OCI-M1 (cell line): ENCODE data around the gene MRGPRG.
"Not testable (repeated sequence)": the region's sequence is repeated elsewhere in the genome, so short reads cannot be mapped to it uniquely, and the experiment has no call there.

ENCODE experiments used
- DNase-seq: peaks from one replicate; lab custom pipeline; 2025; lab: John Stamatoyannopoulos, UW

MRGPRG gene

DNA sequence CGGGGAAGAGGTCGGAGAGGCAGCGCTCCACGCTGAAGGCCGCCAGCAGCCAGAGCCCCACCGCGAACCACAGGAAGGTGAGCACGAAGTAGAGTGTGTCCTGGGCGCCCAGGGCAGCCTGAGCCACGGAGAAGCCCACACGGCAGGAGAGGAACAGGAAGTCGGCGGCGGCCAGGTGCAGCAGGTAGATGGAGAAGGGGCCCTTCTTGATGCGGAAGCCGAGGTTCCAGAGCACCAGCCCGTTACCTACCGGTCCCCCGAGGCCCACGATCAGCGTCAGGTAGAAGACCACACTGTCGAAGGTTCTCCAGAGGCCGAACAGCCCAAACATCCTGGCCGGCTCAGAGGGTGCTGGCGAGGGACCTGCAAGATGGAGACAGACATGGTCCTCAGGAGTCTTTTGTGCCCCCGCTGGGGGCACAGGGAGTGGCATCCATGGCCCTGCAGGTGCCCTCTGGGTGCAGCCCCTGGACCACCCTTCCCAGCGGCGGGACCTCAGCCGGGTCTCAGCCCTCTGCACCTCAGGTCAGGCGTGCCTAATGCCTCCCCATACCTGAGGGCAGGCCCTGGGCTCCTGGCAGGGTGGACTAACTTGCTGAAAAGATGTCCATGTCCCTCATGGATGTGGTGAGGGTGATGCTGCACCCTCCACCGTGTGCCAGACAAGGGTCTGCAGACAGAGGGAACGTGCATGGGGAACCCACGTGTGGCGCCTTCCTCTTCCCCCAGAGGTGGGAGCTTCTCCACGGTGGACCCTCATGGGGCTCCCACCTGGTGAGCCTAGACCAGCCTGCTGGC, at the start of gene MRGPRG:
Gene MRGPRG (minus strand): TSS at position 331 of the 798 bp plus-strand sequence. CDS start 0 bp downstream, at position 331.
- DNase-seq: no peak

DNA sequence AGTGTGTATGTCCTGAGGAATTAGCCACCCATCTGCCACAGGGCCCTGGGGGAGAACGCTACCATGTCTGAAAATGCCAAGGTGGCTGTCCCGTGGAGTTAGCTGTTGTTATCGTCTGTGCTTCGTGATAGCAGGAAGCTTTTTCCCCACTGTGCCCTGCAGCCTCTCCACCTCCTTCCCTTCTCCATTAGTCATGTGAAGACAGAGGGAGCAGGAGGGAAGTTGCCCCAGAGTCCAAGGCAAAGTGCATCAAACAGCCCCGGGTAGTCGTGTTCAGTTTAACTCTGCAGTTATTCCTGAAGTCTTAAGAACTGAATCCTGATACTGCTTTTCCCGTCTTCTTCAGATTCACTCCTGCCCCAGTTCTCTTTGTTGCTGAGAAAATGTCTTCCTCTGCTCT, 43.9 kb upstream of the MRGPRG start:
- DNase-seq: not testable (repeated sequence)

GRCh38 chr11:3261831-3262230, 43.2 kb upstream of the MRGPRG start:
- DNase-seq: not testable (repeated sequence)

DNA sequence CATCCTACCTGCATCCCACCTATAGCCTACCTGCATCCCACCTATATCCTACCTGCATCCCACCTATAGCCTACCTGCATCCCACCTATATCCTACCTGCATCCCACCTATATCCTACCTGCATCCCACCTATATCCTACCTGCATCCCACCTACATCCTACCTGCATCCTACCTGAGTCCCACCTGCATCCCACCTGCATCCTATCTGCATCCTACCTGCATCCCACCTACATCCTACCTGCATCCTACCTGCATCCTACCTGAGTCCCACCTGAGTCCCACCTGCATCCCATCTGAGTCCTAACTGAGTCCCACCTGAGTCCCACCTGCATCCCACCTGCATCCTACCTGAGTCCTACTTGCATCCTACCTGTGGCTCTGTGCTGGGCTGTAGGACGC, 38.9 kb upstream of the MRGPRG start:
- not testable (repeated sequence) for DNase-seq

GRCh38 chr11:3255241-3255640, 36.6 kb upstream of the MRGPRG start:
- not testable (repeated sequence) for DNase-seq

DNA sequence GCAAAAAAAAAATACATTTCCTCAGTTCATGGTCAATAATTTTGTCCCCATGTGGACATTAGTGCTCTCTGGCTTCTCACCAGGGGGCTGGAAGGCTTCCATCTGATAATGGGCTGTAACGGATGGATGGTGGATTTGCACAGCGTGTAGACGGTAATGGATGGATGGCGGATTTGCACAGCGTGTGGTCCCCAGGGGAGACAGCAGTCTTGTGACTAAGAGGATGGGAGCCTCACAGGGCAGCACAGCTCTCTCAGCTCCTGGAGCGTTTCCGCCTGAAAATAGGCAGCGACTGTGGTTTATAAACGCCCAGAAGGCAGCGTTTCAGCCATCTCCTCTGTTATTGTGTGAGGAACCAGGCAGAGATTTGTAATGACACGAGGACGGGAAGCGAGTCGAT, 36.2 kb upstream of the MRGPRG start:
- DNase-seq: not testable (repeated sequence)

GRCh38 chr11:3245071-3245470, 26.5 kb upstream of the MRGPRG start:
- no peak for DNase-seq

DNA sequence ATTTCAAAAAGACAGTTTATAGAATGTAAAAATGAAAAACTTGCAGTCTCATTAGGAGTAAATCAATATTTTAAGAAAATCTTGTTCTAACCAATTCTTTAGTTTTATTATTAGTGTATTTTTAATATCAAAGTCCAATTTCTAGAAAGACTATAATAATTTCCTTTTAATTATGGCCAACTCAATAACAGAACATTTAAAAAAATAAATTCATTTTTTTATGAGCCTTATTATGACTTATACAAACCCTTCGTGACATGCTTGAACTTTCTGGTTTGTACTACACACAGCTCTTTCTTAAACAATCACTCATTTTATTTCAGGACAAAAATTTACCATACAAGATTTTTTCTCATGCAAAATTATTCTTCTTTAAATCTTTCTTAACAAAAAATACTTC, 25.3 kb upstream of the MRGPRG start:
- DNase-seq: no peak

- no peak for DNase-seq
Measured at GRCh38 chr11:3237119-3237518, 18.5 kb upstream of the MRGPRG start.

- DNase-seq: no peak
Measured at GRCh38 chr11:3234846-3235245, 16.2 kb upstream of the MRGPRG start.

- DNase-seq: no peak
Measured at GRCh38 chr11:3232956-3233355, 14.3 kb upstream of the MRGPRG start.

DNA sequence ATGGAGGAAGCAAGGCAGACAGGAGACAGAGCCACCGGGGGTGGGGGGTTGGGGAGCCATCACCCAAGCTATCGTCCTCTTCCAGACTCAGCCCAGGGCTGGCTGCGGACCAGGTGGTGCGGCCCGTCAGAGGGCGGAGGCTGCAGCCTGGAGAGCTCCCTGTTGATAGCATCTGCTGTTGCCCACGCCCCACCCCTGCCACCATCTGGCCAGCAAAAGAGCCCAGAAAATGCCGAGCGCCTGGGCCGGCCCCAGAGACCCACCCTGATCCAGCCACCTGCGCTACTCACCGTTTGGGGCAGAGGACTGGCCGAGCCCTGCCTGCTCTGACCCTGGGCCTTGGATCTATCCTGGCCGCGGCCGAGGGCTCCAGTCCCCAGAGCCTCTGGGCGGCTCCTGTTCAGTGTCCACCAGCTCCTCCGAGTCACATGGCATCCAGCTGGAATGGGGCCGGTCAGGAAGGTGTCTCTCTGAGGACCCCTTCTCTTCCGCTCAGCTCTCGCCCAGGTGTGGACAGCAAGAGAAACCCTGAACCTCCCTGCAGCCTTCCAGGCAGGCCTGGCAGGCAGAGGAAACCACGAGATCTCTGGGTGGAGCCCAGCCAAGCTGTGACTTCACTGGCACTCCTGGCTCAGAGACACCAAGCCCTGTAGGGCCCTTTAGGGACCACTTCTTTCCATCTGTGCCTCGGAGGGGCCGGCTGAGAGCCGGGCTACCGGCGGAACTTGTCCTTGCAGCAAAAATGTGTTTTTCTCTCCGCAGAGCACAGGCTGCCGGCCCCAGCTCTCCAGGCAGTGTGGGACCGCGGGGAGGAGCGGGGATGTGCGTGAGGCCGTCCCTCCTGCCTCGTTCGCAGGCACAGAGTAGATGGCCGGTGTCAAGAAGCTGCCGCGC, 13.5 kb upstream of the MRGPRG start, which contains the start of gene MRGPRE:
Gene MRGPRE (minus strand): TSS at position 567 of the 894 bp plus-strand sequence. CDS start 3,618 bp downstream, outside the sequence.
- DNase-seq: no peak

- no peak for DNase-seq
Measured at GRCh38 chr11:3231550-3231850, 12.9 kb upstream of the MRGPRG start.

DNA sequence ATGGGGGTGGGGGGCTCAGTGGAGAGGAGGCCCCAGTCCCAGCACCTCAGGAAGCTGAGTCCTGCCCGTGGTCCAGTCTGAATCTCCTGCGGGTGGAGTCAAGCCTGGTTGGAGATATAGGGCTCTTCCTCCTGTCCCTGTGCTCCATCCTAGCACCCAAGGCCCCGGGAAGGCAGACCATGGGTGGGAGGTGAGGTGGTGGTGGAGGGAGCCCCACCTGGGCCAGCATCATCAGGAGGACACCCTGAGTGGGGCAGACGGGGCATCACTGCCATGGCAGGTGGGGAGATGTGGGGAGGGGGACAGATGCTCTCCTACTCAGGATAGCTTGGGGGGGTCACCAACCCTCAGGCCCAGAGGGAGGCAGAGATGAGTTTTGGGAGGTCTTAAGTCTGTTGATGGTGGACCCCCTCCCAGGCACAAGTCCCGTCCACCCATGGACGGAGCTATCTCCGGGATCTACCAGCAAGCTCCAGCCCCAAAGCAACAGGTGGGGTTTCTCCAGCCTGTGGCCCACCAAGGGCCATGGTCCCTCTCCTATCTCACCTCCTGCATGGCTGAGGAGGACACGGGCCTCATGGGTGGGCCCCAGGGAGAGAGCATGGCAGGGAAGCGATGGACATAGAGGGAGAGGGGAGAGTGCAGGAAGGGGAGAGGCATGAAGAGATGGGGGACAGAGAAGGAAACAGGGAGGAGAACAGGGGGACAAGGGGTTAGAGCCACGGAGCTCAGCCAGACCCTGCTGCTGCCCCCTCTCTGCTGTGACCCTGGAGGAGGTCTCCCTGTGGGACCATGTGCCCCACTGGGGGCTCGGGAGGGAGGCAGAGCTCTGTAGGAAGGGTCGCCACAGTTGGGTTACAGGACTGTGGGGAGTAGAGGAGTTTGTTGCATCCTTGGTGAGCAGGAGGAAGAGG, 12.3 kb upstream of the MRGPRG start:
- no peak for DNase-seq

DNA sequence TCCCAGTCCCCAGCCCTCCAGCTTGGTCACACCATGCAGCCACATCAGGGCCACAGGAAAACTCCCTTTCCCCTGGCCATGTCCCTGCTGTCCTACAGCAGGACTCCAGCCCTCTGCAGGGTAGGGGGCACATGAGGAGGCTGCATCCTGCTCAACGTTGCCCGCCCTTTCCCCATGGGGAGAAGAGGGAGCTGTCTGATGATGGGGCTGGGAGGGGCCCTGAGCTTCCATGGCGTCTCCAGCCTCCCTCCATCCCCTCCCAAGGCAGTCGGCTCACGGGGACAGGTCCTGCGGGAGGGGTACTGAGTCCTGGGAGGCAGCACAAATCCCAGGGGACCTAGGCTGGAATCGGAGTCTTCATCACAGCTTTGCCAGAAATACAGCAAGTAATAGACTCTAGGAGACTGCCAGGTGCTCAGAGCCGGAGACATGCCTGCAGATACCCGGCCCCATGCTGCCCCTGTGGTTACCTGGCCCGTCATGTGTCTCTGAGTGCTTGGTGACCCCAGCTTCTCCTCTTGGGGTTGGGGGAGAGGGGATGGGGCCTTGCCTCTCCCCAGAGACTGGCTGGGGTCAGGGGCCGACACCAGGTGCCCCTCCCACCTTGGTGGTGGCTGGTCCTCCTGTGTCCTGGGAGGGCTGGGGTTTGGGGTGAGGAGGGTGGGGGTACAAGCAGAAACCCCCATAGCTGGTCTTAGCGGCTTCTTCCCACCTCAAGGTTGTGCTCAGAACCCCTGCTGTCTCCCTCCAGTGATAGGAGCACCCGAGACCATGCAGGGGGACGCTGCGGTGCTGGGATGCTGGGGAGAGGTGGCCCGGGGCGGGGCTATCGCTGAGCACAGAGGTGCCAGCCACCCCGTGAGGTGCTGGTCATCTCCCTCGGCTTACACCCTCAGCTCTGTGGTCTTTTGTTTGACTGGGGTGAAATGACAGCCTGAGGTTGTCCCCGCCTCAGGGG, 11.3 kb upstream of the MRGPRG start:
- DNase-seq: no peak

DNA sequence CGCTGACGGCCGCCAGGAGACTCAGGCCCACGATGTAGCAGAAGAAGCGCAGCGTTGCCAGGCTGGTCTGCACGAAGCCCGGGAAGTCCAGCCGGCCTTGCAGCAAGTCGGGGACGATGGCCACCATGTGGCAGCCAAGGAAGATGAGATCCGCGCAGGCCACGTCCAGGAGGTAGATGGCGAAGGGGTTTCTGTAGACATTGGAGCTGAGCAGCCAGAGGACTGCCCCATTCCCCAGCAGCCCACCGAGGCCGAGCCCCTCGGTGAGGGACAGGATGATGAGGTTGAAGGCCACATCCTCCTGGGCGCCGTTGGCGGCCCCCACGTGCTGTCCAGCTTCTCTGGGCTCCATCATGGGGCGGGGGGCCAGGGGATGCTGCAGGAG, 9.8 kb upstream of the MRGPRG start:
- DNase-seq: no peak

DNA sequence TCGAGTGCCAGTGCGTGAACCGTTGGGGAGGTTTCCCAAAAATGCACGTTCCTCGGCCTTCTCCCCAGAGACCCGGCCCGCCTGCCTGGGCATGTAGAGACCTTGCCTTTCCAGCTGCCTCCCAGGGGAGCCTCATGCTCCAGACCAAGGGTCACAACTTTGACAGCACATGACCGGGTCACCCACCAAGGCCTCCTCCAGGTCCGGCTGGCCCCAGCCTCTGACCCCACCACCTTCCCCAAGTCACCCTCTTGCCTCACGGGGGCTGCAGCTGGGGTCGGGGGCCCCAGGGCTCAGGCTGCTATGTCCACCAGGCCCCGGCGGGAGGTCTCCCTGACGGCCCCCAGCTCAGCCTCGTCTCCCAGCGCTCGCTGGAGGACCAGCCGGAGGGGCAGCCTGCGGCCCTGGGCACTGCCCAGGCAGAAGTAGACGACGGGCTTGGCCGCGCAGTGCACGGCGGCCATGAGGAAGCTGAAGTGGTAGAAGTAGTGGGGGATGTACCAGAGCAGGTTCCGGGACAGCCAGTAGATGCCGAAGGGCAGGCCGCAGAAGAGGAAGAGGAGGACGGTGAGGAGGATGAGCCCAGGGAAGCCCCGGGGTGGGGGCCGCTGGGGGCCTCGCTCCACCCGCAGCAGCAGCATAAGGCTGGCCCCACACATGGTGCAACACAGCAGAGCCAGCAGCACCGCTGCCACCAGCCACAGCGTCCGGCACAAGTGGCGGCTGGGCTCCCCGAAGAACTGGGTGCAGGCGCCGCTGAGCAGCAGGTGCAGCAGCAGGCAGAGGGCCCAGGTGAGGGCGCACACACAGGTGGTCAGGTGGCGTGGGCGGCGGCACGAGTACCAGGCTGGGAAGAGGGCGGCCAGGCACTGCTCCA, 9.2 kb upstream of the MRGPRG start:
- no peak for DNase-seq

GRCh38 chr11:3226846-3227567, 8.4 kb upstream of the MRGPRG start:
- no peak for DNase-seq
